HepG2 (cell line): ENCODE data around the gene DCDC2. TPM values are rescaled to one million over a fixed set of nuclear protein-coding genes. Genes with fewer than 3 reads are reported as not detected.

Experiments used
- ATAC-seq: fragments of 200-7000 bp; cut with Tn5 transposase; 3 replicates; pipeline ENCODE4 v1.9.1; 2020; ENCODE audit warnings: mild to moderate bottlenecking, moderate library complexity
- BruUV-seq: library from RNA; stranded (reverse); fragments of 400-500 nt; replicated peaks from 2 replicates; lab custom pipeline; 2021; lab: Mats Ljungman, UMichigan
- CTCF ChIA-PET: fragments of 300-600 bp; formaldehyde crosslinking; extraction: SDS; loops from one replicate; lab custom pipeline; 2021; ENCODE audit warnings: low total read pairs, inconsistent platforms, low intra/inter-chr PET ratio; lab: Yijun Ruan, JAX
- POLR2A ChIA-PET: fragments of 350-600 bp; sonication (Branson Sonifier 250); formaldehyde crosslinking; loops from one replicate; lab custom pipeline; 2020; ENCODE audit warnings: antibody characterized with exemption, inconsistent platforms; lab: Yijun Ruan, JAX
- DNase-seq: peaks from one replicate; pipeline ENCODE4 v3.0.0-alpha.2; 2015; ENCODE audit warnings: low spot score
- FAIRE-seq: peaks from 3 replicates; lab custom pipeline; 2011; peaks lifted over from hg19 to GRCh38; lab: Jason Lieb, UNC
- H2AFZ ChIP-seq: one replicate; pipeline ENCODE4 v1.6.1; 2011; ENCODE audit warnings: low read length, inconsistent platforms
- H3K27ac ChIP-seq: fragments of 300-600 bp; 3 replicates; pipeline ENCODE4 v1.8.0; 2011; ENCODE audit warnings: mixed run types, mild to moderate bottlenecking, mixed read lengths, low read length, inconsistent platforms; ENCODE audit not compliant: insufficient read depth; ENCODE audit errors: extremely low read length
- H3K27me3 ChIP-seq, 2 experiments: fragments of 200-600 bp in 1 of 2; 2 replicates in 1 of 2; 3 replicates in 1 of 2; pipeline versions ENCODE4 v1.6.0 to v1.8.0; 2011; ENCODE audit warnings: low read length in 2 of 2, mild to moderate bottlenecking in 2 of 2, moderate library complexity in 2 of 2, inconsistent platforms in 1 of 2; ENCODE audit not compliant: insufficient read depth in 2 of 2, control insufficient read depth in 1 of 2
- H3K36me3 ChIP-seq, 2 experiments: fragments of 200-600 bp in 1 of 2; replicated peaks in 1 of 2; 2 replicates in 1 of 2; 3 replicates in 1 of 2; pipeline versions ENCODE4 v1.5.1 to v1.8.0; 2011; ENCODE audit warnings: low read length in 2 of 2, inconsistent platforms in 1 of 2; ENCODE audit not compliant: insufficient read depth in 2 of 2, control insufficient read depth in 1 of 2
- H3K4me1 ChIP-seq: 2 replicates; pipeline ENCODE4 v1.5.1; 2012; ENCODE audit warnings: low read length, inconsistent platforms; ENCODE audit not compliant: insufficient read depth
- H3K4me2 ChIP-seq: 2 replicates; pipeline ENCODE4 v1.6.0; 2011; ENCODE audit warnings: low read depth, low read length, inconsistent platforms
- H3K4me3 ChIP-seq, 3 experiments: fragments of 200-600 bp in 1 of 3; sonication (generic), shearing (Covaris generic) in 1 of 3; replicated peaks in 1 of 3; 2 replicates each; pipeline ENCODE4 v1.5.1; 2011 to 2016; ENCODE audit warnings: low read length in 3 of 3, inconsistent platforms in 2 of 3, low read depth in 2 of 3, mild to moderate bottlenecking in 2 of 3, control low read depth in 1 of 3, mixed read lengths in 1 of 3; ENCODE audit not compliant: insufficient read depth in 1 of 3
- H3K79me2 ChIP-seq: one replicate; pipeline ENCODE4 v1.6.1; 2011; ENCODE audit warnings: low read length, inconsistent platforms; ENCODE audit not compliant: insufficient read depth
- H3K9ac ChIP-seq: 2 replicates; pipeline ENCODE4 v1.6.0; 2011; ENCODE audit warnings: mild to moderate bottlenecking, low read depth, low read length, inconsistent platforms; ENCODE audit not compliant: insufficient read depth
- H3K9me3 ChIP-seq: 2 replicates; pipeline ENCODE4 v1.5.1; 2012; ENCODE audit warnings: mild to moderate bottlenecking, low read length
- H4K20me1 ChIP-seq: 2 replicates; pipeline ENCODE4 v1.6.0; 2011; ENCODE audit warnings: inconsistent platforms, mild to moderate bottlenecking, low read length, moderate library complexity; ENCODE audit not compliant: insufficient read depth
- ATF1 ChIP-seq: IDR thresholded peaks from 2 replicates; pipeline ENCODE4 v1.6.1; 2016; ENCODE audit warnings: mild to moderate bottlenecking, control low read depth
- BRD4 ChIP-seq: sonication (generic); formaldehyde crosslinking; IDR thresholded peaks from 2 replicates; pipeline ENCODE4 v1.4.0; 2020; ENCODE audit warnings: missing genetic modification reagents
- KDM5A ChIP-seq: fragments of 200-600 bp; sonication (generic); IDR thresholded peaks from 2 replicates; pipeline ENCODE4 v1.7.0; 2018; ENCODE audit warnings: antibody characterized with exemption, mild to moderate bottlenecking, low read length, borderline replicate concordance
- MED13 ChIP-seq: sonication (generic); formaldehyde crosslinking; IDR thresholded peaks from 2 replicates; pipeline ENCODE4 v1.5.0; 2020; ENCODE audit warnings: missing genetic modification reagents
- MEIS1 ChIP-seq: sonication (generic); formaldehyde crosslinking; IDR thresholded peaks from 2 replicates; pipeline ENCODE4 v1.9.0; 2021; ENCODE audit warnings: mild to moderate bottlenecking, missing genetic modification reagents, moderate library complexity, borderline replicate concordance
- NFYC ChIP-seq: IDR thresholded peaks from 2 replicates; pipeline ENCODE4 v1.6.1; 2016; ENCODE audit warnings: missing genetic modification reagents, missing compliant biosample characterization
- PTBP1 ChIP-seq: fragments of 200-400 bp; formaldehyde crosslinking; IDR thresholded peaks from 2 replicates; pipeline ENCODE4 v1.6.1; 2018; ENCODE audit warnings: low read length, low read depth; ENCODE audit not compliant: poor library complexity, severe bottlenecking
- STAT5B ChIP-seq: sonication (generic); formaldehyde crosslinking; IDR thresholded peaks from 2 replicates; pipeline ENCODE4 v1.4.0; 2020; ENCODE audit warnings: missing genetic modification reagents
- TCF12 ChIP-seq, 2 experiments: fragments of 450-650 bp in 1 of 2; sonication (generic) in 1 of 2; formaldehyde crosslinking in 1 of 2; IDR thresholded peaks; 2 replicates each; pipeline versions ENCODE4 v1.6.1 to v1.8.0; 2017 to 2022; ENCODE audit warnings: antibody characterized with exemption in 1 of 2, mild to moderate bottlenecking in 1 of 2, missing genetic modification reagents in 1 of 2, moderate library complexity in 1 of 2
- ZBTB1 ChIP-seq: sonication (generic); formaldehyde crosslinking; IDR thresholded peaks from 2 replicates; pipeline ENCODE4 v1.4.0; 2020; ENCODE audit warnings: missing genetic modification reagents, borderline replicate concordance
- ZFP37 ChIP-seq: sonication (generic); formaldehyde crosslinking; IDR thresholded peaks from 2 replicates; pipeline ENCODE4 v1.4.0; 2020; ENCODE audit warnings: missing genetic modification reagents, borderline replicate concordance
- ZNF143 ChIP-seq: sonication (generic); formaldehyde crosslinking; IDR thresholded peaks from 2 replicates; pipeline ENCODE4 v1.4.0; 2020; ENCODE audit warnings: missing genetic modification reagents
- WGBS: methylation state at CpG from one replicate; pipeline ENCODE4 v1.1.6; 2017; ENCODE audit warnings: low lambda C conversion rate; 5-methylcytosine and 5-hydroxymethylcytosine counted together
- in situ Hi-C: cut with HindIII; loops from 2 replicates; pipeline ENCODE4 v1.10.0; 2017; ENCODE audit warnings: low pct_unique_long_range_greater_than_20kb; ENCODE audit not compliant: extremely low pct_ligation_motif_present
- intact Hi-C: fragments of 100-400 bp; cut with micrococcal nuclease; formaldehyde crosslinking; loops from one replicate; pipeline ENCODE4 v1.10.0; 2022; ENCODE audit not compliant: unreplicated experiment
- polyA plus RNA-seq, 8 experiments: library from polyadenylated mRNA; depleted of rRNA in 3 of 8; stranded (reverse) in 7 of 8; unstranded in 1 of 8; fragments of >200 nt; fragmentation: Illumina TruSeq in 4 of 8; extraction: Trizol in 4 of 8; gene quantifications; 2 replicates each; pipeline versions ENCODE4 v1.2.1 to v1.2.3, GENCODE V29; 2011 to 2016; ENCODE audit warnings: low read depth in 4 of 8, missing spikeins in 1 of 8, mixed read lengths in 1 of 8; ENCODE audit not compliant: insufficient read depth in 1 of 8
- total RNA-seq, 5 experiments: library from RNA; depleted of rRNA; stranded (reverse); fragments of >200 nt; fragmentation: Illumina TruSeq; extraction: Trizol; gene quantifications; 2 replicates each; pipeline ENCODE4 v1.2.3, GENCODE V29; 2016; ENCODE audit warnings: low read depth in 1 of 5
- TF ChIP-seq, protein P1 (sequence below): sonication (generic); formaldehyde crosslinking; IDR thresholded peaks from 2 replicates; pipeline ENCODE4 v1.4.0; 2020; ENCODE audit warnings: missing genetic modification reagents, mild to moderate bottlenecking, borderline replicate concordance
- TF ChIP-seq, protein P2 (sequence below), 2 experiments: sonication (generic) in 1 of 2; formaldehyde crosslinking in 1 of 2; IDR thresholded peaks; 2 replicates each; pipeline versions ENCODE4 v1.4.0 to v1.6.1; 2016 to 2020; ENCODE audit warnings: borderline replicate concordance in 1 of 2, low read depth in 1 of 2, mild to moderate bottlenecking in 1 of 2, missing genetic modification reagents in 1 of 2
- TF ChIP-seq, protein P3 (sequence below): sonication (generic); formaldehyde crosslinking; conservative IDR thresholded peaks from 2 replicates; pipeline ENCODE4 v1.4.0; 2020; ENCODE audit warnings: missing genetic modification reagents

DCDC2 gene
- total and polyA plus RNA-seq, 2 of the 13 experiments (the other 11 are each of a cell fraction or from before 2014, with no cell fraction given): 9.0 to 36.2 TPM

DNA sequence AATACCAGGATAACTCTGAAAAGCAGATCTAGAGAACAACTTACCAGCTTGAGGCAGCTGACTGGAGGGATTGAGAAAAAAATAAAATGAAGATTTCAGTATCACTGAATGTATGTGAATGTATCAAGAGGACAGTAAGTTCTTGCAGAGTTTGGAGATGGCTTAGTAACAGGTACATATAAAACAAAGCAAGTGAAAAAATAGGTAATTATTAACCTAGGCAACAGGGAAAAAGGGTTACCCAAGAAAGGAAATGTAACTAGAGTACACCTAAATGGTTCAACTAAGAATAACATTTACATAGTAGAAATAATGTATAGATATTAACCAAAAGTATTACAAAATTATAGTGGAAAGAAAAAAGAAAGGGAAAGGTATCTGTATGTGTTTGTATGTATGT, 164.5 kb downstream of the DCDC2 start (continued):
- TF ChIP-seq, protein P1, sequence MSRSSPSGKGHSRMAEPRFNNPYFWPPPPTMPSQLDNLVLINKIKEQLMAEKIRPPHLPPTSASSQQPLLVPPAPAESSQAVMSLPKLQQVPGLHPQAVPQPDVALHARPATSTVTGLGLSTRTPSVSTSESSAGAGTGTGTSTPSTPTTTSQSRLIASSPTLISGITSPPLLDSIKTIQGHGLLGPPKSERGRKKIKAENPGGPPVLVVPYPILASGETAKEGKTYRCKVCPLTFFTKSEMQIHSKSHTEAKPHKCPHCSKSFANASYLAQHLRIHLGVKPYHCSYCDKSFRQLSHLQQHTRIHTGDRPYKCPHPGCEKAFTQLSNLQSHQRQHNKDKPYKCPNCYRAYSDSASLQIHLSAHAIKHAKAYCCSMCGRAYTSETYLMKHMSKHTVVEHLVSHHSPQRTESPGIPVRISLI (CRISPR knock-in tag): no peak
- TF ChIP-seq, protein P2, sequence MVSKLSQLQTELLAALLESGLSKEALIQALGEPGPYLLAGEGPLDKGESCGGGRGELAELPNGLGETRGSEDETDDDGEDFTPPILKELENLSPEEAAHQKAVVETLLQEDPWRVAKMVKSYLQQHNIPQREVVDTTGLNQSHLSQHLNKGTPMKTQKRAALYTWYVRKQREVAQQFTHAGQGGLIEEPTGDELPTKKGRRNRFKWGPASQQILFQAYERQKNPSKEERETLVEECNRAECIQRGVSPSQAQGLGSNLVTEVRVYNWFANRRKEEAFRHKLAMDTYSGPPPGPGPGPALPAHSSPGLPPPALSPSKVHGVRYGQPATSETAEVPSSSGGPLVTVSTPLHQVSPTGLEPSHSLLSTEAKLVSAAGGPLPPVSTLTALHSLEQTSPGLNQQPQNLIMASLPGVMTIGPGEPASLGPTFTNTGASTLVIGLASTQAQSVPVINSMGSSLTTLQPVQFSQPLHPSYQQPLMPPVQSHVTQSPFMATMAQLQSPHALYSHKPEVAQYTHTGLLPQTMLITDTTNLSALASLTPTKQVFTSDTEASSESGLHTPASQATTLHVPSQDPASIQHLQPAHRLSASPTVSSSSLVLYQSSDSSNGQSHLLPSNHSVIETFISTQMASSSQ (IDR thresholded peaks at IDR 0.05; ENCODE audit: low read depth): peak; percentile 64
- TF ChIP-seq, protein P2 (CRISPR knock-in tag; IDR thresholded peaks at IDR 0.05; ENCODE audit: borderline replicate concordance): no peak
- TF ChIP-seq MEIS1: no peak

DNA sequence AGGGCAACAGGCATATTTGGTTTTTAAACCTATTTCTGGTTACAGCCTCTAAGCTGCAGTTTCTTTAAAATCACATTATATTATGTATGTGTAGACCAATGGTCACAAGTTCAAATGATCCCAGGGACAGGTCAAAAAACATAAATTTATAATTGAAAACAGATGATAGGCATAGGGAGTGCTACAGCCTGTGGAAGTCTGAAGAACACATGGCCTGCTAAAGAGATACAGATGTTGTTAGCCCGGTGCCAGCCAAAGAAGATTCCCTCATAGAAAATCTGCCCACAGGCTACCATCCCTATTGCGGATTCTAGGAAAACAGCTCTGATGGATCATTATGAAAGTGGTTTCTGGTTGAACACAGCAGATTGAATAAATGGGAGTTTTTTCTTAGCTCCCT, 166.5 kb downstream of the DCDC2 start:
- H3K27ac ChIP-seq: no peak overlapping the region
- TF ChIP-seq, protein P3, sequence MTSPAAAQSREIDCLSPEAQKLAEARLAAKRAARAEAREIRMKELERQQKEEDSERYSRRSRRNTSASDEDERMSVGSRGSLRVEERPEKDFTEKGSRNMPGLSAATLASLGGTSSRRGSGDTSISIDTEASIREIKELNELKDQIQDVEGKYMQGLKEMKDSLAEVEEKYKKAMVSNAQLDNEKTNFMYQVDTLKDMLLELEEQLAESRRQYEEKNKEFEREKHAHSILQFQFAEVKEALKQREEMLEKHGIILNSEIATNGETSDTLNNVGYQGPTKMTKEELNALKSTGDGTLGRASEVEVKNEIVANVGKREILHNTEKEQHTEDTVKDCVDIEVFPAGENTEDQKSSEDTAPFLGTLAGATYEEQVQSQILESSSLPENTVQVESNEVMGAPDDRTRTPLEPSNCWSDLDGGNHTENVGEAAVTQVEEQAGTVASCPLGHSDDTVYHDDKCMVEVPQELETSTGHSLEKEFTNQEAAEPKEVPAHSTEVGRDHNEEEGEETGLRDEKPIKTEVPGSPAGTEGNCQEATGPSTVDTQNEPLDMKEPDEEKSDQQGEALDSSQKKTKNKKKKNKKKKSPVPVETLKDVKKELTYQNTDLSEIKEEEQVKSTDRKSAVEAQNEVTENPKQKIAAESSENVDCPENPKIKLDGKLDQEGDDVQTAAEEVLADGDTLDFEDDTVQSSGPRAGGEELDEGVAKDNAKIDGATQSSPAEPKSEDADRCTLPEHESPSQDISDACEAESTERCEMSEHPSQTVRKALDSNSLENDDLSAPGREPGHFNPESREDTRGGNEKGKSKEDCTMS (CRISPR knock-in tag): no peak
- no peak for TF ChIP-seq BRD4 (CRISPR knock-in tag)
- no peak for TF ChIP-seq ZFP37
- TF ChIP-seq ZBTB1 (CRISPR knock-in tag): no peak
- no peak for TF ChIP-seq NFYC (CRISPR knock-in tag)
- no peak for TF ChIP-seq KDM5A
- no peak for TF ChIP-seq STAT5B (CRISPR knock-in tag)
- no peak for TF ChIP-seq MED13
- TF ChIP-seq PTBP1: no peak
- no peak for TF ChIP-seq TCF12 (IDR thresholded peaks at IDR 0.05)
- no peak for TF ChIP-seq TCF12 (CRISPR knock-in tag; IDR thresholded peaks at IDR 0.05)
- TF ChIP-seq ATF1 (CRISPR knock-in tag): no peak
- no peak for TF ChIP-seq ZNF143 (CRISPR knock-in tag)
- DNase-seq (no peak), ATAC-seq (no peak), FAIRE-seq (no peak)
- POLR2A ChIA-PET: no interaction called here
- H2AFZ ChIP-seq: no peak overlapping the region
- intact Hi-C loops (no loop called here), in situ Hi-C loops (loop anchor here (10.0 kb wide), 1 partner anchor 127 kb away; no protein-coding TSS in a partner anchor)
- H3K4me1 ChIP-seq: peaks cover 36% of the 10 kb centered on the region
- H3K9ac ChIP-seq: no peak overlapping the region
- H3K4me2 ChIP-seq: no peak overlapping the region
- H3K4me3 ChIP-seq: no peak overlapping the region
- H3K36me3 ChIP-seq: peaks cover 8 to 14% of the 10 kb centered on the region in 2 experiments
- H4K20me1 ChIP-seq: peaks cover 4% of the 10 kb centered on the region; the same call in 1 of the 2 replicates
- 53% methylated on average over 2 of the region's 2 CpGs for WGBS
- no peaks in the 10 kb centered on the region for H3K27me3 ChIP-seq
- H3K9me3 ChIP-seq: no peaks in the 10 kb centered on the region
- CTCF ChIA-PET: no interaction called here
- no peaks in the 10 kb centered on the region for H3K79me2 ChIP-seq
- no TSS peak for BruUV-seq
